Ammon's horn (tissue), 1 donor: ENCODE results near the gene CXCL14.

Experiments used
- DNase-seq: peaks from one replicate; pipeline ENCODE4 v3.0.0-alpha.2; 2016; ENCODE audit warnings: low spot score

CXCL14 gene

GRCh38 chr5:135578685-135579341 is at the start of gene CXCL14:
Gene CXCL14 (minus strand): TSS chr5:135578991. CDS start chr5:135578778, 213 bp downstream.
- DNase-seq, result peak; percentile 45

- no peak for DNase-seq
These were observed 47.8 kb upstream of the CXCL14 start for GRCh38 chr5:135626636-135627035.

GRCh38 chr5:135625961-135626360 is 47.2 kb upstream of the CXCL14 start:
- DNase-seq, result no peak

GRCh38 chr5:135625486-135625885 is 46.7 kb upstream of the CXCL14 start:
- DNase-seq, result no peak

GRCh38 chr5:135625061-135625460 is 46.3 kb upstream of the CXCL14 start:
- no peak for DNase-seq

- DNase-seq, result no peak
These were observed 44.5 kb upstream of the CXCL14 start for GRCh38 chr5:135623186-135623715.

- DNase-seq, result no peak
These were observed 36.9 kb upstream of the CXCL14 start for GRCh38 chr5:135615581-135616260.

GRCh38 chr5:135615171-135615570 is 36.4 kb upstream of the CXCL14 start:
- DNase-seq, result no peak

GRCh38 chr5:135609981-135610380 is 31.2 kb upstream of the CXCL14 start:
- DNase-seq, result no peak

- no peak for DNase-seq
These were observed 30.1 kb upstream of the CXCL14 start for GRCh38 chr5:135608761-135609443.

GRCh38 chr5:135608361-135608760 is 29.6 kb upstream of the CXCL14 start:
- DNase-seq, result no peak

GRCh38 chr5:135606431-135606830 is 27.6 kb upstream of the CXCL14 start:
- no peak for DNase-seq

GRCh38 chr5:135605221-135605620 is 26.4 kb upstream of the CXCL14 start:
- DNase-seq, result no peak

- DNase-seq, result no peak
These were observed 25.3 kb upstream of the CXCL14 start for GRCh38 chr5:135604056-135604455.

GRCh38 chr5:135602882-135603721 is 24.3 kb upstream of the CXCL14 start:
- no peak for DNase-seq

GRCh38 chr5:135601466-135601865 is 22.7 kb upstream of the CXCL14 start:
- DNase-seq, result no peak

- DNase-seq, result no peak
These were observed 22.2 kb upstream of the CXCL14 start for GRCh38 chr5:135600971-135601381.

- DNase-seq, result no peak
These were observed 21.4 kb upstream of the CXCL14 start for GRCh38 chr5:135600152-135600570.

GRCh38 chr5:135599421-135600151 is 20.8 kb upstream of the CXCL14 start:
- no peak for DNase-seq

GRCh38 chr5:135598691-135599395 is 20.1 kb upstream of the CXCL14 start:
- no peak for DNase-seq

- no peak for DNase-seq
These were observed 18.0 kb upstream of the CXCL14 start for GRCh38 chr5:135596788-135597187.
